ENCODE data around the gene GRM7.

- TF ChIP-seq, protein P1, sequence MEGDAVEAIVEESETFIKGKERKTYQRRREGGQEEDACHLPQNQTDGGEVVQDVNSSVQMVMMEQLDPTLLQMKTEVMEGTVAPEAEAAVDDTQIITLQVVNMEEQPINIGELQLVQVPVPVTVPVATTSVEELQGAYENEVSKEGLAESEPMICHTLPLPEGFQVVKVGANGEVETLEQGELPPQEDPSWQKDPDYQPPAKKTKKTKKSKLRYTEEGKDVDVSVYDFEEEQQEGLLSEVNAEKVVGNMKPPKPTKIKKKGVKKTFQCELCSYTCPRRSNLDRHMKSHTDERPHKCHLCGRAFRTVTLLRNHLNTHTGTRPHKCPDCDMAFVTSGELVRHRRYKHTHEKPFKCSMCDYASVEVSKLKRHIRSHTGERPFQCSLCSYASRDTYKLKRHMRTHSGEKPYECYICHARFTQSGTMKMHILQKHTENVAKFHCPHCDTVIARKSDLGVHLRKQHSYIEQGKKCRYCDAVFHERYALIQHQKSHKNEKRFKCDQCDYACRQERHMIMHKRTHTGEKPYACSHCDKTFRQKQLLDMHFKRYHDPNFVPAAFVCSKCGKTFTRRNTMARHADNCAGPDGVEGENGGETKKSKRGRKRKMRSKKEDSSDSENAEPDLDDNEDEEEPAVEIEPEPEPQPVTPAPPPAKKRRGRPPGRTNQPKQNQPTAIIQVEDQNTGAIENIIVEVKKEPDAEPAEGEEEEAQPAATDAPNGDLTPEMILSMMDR (IDR thresholded peaks at IDR 0.05 in 4 of 5, conservative IDR thresholded peaks at IDR 0.05 in 1 of 5): no peak
- no peak for TF ChIP-seq POLR2A (IDR thresholded peaks at IDR 0.05)
These were observed 332.4 kb downstream of the GRM7 start for GRCh38 chr3:7193269-7193668.

Data from gastrocnemius medialis (tissue), 4 donors.